Right renal cortex interstitium (tissue), 3 donors: ENCODE data around the gene SLAMF7. TPM values are rescaled to one million over a fixed set of nuclear protein-coding genes. Genes with fewer than 3 reads are reported as not detected.
"Not testable (repeated sequence)": the region's sequence is repeated elsewhere in the genome, so short reads cannot be mapped to it uniquely, and the experiment has no call there.

Experiments used
- DNase-seq, 3 donors: peaks; one replicate each; pipeline ENCODE4 v3.0.0-alpha.2; 2013; ENCODE audit warnings: low read depth in 3 of 3, low spot score in 2 of 3
- polyA plus RNA-seq, 3 donors: library from polyadenylated mRNA; unstranded; fragments of 120-200 nt; gene quantifications; one replicate each; pipeline ENCODE4 v1.2.1, GENCODE V29; 2013; ENCODE audit not compliant: insufficient read length in 3 of 3

Gene SLAMF7
- polyA plus RNA-seq, 3 donors = 0.24 to 0.52 (median 0.28) TPM

DNA sequence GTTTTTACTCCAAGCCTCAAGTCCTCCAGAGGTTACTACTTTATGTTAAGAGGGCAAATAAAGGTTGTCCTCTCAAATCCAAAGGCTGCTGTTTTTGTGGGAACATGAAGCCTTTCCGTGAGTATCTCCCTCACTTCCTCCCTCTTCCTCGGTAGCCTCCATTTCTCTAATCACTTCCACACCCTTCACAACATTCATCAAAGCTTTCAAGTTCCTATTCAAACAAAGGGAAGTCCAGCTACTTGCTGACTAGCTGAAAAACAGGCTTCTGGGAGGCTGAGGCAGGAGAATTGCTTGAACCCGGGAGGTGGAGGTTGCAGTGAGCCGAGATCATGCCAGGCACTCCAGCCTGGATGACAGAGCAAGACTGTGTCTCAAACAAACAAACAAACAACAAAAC, 20.8 kb upstream of the SLAMF7 start:
- DNase-seq = no peak

DNA sequence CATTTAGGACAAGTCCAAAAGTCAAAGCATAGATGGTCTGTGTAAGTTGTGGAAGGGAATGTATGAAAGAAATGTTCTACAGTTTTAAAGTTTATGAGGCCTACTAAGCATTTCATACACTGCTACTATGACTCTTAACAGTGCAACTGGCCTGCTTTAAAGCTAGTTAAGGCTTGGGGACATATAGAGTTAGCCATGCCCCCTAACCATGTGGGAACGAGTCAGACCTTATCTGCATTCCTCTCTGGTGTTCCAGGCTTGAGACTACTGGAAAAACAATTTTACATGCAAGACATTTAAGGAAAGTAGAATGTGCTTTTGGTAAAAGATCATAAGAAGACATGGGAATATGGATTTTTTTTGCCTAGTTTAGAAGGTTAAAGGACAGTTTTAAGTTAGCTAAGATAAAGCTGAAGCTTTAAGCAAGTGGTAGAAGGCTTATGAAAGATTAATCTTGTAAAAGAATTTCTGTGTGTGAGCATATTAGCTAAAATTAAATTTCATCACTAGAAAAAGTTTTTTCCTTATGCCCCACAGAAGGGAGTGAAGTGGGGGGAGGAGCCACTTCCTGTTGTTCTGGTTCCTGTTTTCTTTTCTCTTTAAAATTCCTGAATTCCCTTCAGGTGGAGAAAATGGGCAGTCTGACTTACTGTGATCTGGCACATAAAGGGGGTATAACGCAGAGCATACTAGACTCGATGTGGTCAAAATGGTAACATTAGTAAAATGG, 18.5 kb upstream of the SLAMF7 start:
- DNase-seq = no peak

DNA sequence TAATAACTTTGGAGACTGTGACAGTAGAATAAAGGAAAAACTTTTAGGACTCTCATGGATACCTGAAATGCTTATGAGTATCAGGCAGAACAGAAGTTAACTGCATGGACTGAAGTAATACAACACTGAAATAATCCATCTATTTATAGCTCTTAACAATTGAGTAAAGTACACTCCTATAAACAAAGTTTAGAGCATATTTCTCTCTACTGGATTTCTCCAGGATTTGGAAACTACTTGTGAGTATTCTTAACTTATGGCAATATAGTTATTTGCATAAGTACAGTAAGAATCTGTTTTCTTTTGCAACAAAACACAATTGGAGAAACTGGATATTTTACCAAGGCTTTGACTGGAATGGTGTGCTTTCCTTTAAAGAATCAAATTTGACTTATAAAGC, 17.6 kb upstream of the SLAMF7 start:
- no peak for DNase-seq

DNA sequence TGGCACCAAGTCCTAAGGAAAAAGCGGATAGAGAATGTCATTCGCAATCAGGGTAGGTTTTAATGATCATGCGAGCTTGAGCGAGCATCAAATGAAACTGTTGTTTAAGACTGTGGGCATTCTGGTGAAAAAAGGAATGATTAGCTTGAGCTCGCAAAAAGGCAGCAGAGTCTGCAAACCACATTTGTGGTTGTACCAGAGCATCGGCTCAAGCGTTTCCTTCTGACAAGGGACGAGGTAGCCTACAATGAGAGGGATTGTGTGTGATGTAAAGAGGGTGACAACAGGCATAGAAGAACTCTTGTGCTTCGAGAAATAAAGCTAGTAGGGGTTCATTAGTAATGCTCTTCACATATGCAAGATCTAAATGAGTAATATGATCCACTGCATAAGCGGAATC, 16.3 kb upstream of the SLAMF7 start:
- DNase-seq = no peak

- no peak for DNase-seq
Measured at GRCh38 chr1:160723332-160723731, 15.7 kb upstream of the SLAMF7 start.

- no peak for DNase-seq
Measured at GRCh38 chr1:160724465-160725242, 14.4 kb upstream of the SLAMF7 start.

DNA sequence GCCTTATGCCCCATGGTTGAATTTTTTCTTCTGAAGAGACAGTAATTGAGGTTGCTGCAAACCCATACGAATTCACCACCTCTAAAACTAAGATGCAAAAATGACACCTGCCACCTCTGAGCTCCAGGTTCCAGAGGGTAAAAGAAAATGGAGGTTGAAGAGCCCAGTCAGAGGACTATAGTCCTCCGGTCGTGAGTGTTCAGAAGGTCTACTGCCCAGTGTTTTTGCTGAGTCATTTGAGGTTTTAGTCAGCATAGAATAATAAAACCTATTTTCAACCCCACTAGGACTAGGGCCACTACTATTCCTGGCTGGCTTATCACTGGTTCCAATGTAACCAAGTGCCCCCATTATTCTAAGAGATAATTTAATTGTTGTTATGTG, 12.9 kb upstream of the SLAMF7 start:
- no peak for DNase-seq

- peak; percentile 33 to 44 (median 38) for DNase-seq
Measured at GRCh38 chr1:160726498-160727315, 12.3 kb upstream of the SLAMF7 start.

DNA sequence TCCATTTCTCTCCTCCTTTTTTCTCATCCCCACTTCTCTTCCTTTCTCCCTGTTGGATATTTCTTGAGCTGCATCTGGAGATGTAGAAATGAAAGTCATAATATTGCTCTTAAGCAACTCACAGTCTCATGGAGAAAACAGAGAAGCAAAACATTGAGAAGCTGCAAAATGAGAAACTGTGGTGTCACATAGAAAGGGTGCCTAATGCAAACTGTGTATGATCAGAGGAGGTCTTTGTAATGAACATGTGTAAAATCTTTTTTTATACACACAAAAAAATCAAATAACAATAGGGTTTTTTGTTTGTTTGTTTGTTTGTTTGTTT, 11.8 kb upstream of the SLAMF7 start:
- no peak for DNase-seq

DNA sequence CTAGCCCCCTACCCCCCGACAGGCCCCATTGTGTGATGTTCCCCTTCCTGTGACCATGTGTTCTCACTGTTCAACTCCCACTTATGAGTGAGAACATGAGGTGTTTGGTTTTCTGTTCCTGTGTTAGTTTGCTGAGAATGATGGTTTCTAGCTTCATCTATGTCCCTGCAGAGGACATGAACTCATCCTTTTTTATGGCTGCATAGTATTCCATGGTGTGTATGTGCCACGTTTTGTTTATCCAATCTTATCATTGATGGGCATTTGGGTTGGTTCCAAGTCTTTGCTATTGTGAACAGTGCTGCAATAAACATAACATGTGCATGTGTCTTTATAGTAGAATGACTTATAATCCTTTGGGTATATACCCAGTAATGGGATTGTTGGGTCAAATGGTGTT, 7.5 kb upstream of the SLAMF7 start:
- DNase-seq = not testable (repeated sequence)

DNA sequence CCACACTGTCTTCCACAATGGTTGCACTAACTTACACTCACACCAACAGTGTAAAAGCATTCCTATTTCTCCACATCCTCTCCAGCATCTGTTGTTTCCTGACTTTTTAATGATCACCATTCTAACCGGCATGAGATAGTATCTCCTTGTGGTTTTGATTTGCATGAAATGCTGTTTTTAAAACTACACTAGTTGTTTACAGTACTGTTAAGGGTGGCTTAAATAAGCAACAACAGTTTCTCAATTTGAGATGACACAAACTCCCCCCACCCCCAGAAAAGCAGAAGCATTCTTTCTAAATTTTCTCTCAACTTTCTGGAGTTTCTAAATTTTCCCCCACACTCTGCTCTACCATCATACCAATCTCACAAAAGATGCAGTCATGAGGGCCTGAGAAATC, 7.1 kb upstream of the SLAMF7 start:
- no peak for DNase-seq

DNA sequence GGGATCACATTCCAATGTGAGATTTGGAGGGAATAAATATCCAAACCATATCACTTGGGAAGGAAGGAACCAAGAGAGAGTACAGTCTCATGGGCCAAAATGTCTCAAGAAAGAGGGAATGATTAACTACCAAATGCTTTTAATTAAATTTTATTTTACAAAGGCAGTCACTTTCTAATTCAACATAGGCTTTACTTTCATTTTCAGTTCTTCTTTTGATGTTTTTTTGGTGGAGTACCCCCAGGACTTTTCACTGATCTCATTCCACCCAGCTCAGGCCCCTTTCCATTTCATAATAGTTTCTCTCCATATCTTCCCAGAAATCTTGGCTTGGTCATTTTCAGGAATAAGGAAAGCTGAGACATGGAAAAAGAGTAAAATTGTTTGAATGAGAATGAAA, 5.1 kb upstream of the SLAMF7 start:
- no peak for DNase-seq

GRCh38 chr1:160734301-160734700, 4.7 kb upstream of the SLAMF7 start:
- DNase-seq = no peak

DNA sequence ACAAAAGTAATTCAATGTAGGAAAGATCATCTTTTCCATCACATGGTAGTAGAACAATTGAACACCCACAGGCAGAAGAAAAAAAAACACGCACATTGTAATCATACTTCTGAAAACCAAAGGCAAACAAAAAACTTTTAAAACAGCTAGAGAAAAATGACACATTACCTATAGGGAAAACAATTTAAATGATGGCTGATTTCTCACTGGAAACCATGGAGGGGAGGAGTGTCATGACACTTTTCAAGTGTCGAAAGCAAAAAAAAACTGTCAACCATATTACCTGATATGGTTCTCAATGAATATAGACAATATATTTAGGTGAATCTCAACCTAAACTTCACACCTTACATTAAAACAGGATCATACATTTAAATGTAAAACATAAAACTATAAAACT, 776 bp upstream of the SLAMF7 start:
- DNase-seq = no peak

GRCh38 chr1:160740133-160740688, 1.2 kb downstream of the SLAMF7 start:
- DNase-seq = no peak

GRCh38 chr1:160741092-160741501, 2.0 kb downstream of the SLAMF7 start:
- no peak for DNase-seq

- DNase-seq = no peak
Measured at GRCh38 chr1:160741612-160742348, 2.7 kb downstream of the SLAMF7 start.

- DNase-seq = no peak
Measured at GRCh38 chr1:160742428-160743127, 3.5 kb downstream of the SLAMF7 start.

GRCh38 chr1:160743266-160743665, 4.2 kb downstream of the SLAMF7 start:
- DNase-seq = no peak
